HEK293T (cell line): ENCODE measurements around the gene OOSP1.

Experiments
- CTCF ChIA-PET: fragments of 350-600 bp; formaldehyde crosslinking; extraction: SDS; loops from one replicate; lab custom pipeline; 2021; ENCODE audit warnings: antibody characterized with exemption, inconsistent platforms; lab: Yijun Ruan, JAX
- POLR2A ChIA-PET: fragments of 350-600 bp; formaldehyde crosslinking; extraction: SDS; loops from one replicate; lab custom pipeline; 2020; ENCODE audit warnings: antibody characterized with exemption, inconsistent platforms; lab: Yijun Ruan, JAX
- DNase-seq: peaks from one replicate; pipeline ENCODE4 v3.0.0; 2012; ENCODE audit warnings: mixed read lengths; ENCODE audit errors: extremely low spot score
- ELF4 ChIP-seq: fragments of 450-650 bp; IDR thresholded peaks from 2 replicates; pipeline ENCODE4 v1.6.1; 2017; ENCODE audit warnings: antibody characterized with exemption
- TARDBP ChIP-seq: fragments of 450-650 bp; IDR thresholded peaks from 2 replicates; pipeline ENCODE4 v1.6.1; 2016
- ZNF384 ChIP-seq: fragments of 450-650 bp; IDR thresholded peaks from 2 replicates; pipeline ENCODE4 v1.6.1; 2016

The OOSP1 gene

GRCh38 chr11:60005360-60005759, 67.1 kb downstream of the OOSP1 start:
- DNase-seq = no peak

More at GRCh38 chr11:60005360-60005759, 67.1 kb downstream of the OOSP1 start:
- CTCF ChIA-PET = interaction anchor here (1.2 kb wide), 1 partner anchor 51 kb away, joined by 5 read pairs; no protein-coding TSS in a partner anchor
- POLR2A ChIA-PET = no interaction called here
- no peak for TF ChIP-seq ELF4
- no peak for TF ChIP-seq TARDBP
- no peak for TF ChIP-seq ZNF384
